Cortex of kidney (tissue), 1 donor: Measurements from ENCODE around the gene RYR3.

ENCODE experiments used
- DNase-seq: peaks from one replicate; lab custom pipeline; 2025; lab: John Stamatoyannopoulos, UW

The RYR3 gene

GRCh38 chr15:33710748-33711147, 400.0 kb downstream of the RYR3 start:
- no peak for DNase-seq

DNA sequence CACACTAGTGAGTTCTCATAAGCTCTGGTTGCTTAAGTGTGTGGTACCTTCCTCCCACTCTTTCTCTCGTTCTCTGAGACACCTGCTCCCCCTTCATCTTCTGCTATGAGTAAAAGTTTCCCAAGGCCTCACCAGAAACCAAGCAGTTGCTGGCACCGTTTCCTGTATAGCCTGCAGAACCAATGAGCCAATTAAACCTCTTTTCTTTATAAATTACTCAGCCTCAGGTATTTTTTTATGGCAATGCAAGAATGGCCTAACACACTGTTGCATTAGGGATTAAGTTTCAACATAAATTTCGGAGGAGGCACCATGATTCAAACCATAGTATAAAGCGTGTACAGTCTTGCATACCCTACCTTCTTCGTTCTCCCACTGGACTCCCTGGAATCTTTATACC, 405.3 kb downstream of the RYR3 start:
- DNase-seq = no peak

GRCh38 chr15:33720952-33721351, 410.2 kb downstream of the RYR3 start:
- no peak for DNase-seq

- DNase-seq = no peak
These were observed 411.4 kb downstream of the RYR3 start for GRCh38 chr15:33722005-33722672.

DNA sequence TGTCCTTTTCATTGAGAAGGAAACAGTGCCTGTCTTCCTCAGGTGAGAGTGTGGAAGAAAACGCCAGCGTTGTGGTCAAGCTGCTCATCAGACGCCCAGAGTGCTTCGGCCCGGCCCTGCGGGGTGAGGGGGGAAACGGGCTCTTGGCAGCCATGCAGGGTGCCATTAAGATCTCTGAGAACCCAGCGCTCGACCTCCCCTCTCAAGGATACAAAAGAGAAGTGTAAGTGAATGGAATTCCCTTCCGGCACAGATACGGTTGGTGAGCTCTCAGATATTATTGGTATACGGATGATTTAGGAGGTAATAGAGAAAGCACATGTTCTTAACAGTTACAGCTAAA, 411.9 kb downstream of the RYR3 start:
- no peak for DNase-seq

DNA sequence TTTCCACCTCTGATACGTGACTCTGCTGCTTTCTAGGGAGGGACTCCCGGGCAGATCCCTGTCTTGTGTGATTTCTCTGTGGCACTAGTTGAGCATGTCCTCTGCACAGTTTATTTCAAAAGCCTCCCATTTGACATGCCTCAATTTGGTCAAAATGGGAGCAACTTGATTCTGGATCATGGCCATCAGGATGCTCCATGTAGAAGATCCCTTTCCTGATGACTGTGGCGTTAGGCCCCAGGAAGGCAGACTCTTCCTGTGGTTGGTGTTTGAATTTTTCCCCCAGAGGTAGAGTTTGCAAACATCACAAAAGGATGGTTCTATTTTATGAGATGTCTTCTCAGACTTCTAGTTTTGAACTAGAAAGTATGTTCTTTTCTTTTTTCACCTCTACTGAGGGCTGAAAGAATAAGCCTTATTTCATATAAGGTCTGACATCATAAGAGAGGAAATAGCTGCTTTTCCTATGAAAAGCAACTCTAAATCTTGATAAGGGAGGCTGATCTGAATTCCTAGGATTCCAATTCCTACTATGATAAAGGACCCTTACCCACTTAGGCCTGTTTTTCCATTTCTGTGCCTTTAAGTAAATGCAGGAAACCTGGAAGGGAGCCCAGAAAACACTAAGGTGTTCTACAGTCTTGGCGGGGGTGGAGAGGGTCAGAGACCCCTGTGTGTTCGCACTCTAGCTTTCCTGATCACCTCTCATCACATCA, 413.7 kb downstream of the RYR3 start:
- no peak for DNase-seq

GRCh38 chr15:33729653-33730052, 418.9 kb downstream of the RYR3 start:
- no peak for DNase-seq

- no peak for DNase-seq
These were observed 420.0 kb downstream of the RYR3 start for GRCh38 chr15:33730815-33731214.

GRCh38 chr15:33735143-33735542, 424.4 kb downstream of the RYR3 start:
- DNase-seq = no peak

- DNase-seq = no peak
These were observed 425.0 kb downstream of the RYR3 start for GRCh38 chr15:33735637-33736247.

- no peak for DNase-seq
These were observed 427.2 kb downstream of the RYR3 start for GRCh38 chr15:33737687-33738601.

DNA sequence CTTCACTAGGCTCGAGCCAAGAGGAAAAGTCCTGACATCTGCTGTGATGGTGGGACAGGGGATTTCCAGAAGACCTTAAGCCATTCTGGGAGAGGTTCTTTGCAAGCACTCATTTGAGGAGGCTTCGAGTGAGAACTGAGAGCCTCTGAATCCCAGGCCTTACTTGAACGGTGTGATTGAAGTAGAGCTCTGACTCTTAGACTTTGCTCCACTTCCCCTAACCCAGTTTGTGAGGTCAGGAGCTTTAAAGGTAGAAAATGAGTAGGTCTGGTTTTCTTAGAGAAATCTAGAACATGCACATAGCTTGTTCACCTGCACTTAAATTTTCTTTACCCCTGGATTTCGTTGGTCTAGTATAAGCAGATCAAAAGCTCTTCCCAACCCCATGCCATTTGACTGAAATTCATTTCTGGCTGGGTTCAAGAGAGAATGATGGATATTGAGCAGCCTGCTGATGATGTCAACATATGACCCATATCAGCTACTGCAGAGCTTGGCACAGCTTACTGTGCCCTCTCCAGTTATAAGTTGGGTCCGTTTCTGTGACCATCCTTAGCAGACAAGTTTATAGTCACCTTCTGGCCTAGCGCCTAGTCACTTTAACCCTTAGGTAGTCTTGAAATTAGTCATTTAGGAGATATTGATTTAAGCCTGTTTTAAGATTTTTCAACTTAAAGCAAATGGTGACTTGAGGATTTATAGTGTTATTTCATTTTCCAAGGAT, 428.3 kb downstream of the RYR3 start:
- DNase-seq = no peak

GRCh38 chr15:33742306-33742705, 431.5 kb downstream of the RYR3 start:
- DNase-seq = no peak

DNA sequence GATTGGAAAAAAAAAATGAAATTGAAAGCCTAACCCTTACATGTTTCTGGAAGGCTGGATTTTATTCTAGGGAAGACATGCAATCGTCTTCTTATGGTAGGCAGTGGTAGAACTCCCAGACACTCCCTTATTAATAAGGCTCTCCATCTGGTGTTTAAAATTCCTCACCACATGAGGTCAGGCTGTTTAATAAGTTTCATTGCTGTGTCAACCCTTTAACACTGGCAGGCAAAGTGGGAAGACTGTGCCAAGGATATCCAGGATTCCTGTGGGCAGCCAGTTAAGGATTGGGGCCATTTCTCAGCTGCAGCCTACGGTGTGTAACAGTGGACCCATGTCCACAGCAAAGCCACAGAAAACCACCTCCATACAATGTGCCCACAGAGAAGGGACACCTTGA, 432.0 kb downstream of the RYR3 start:
- no peak for DNase-seq

DNA sequence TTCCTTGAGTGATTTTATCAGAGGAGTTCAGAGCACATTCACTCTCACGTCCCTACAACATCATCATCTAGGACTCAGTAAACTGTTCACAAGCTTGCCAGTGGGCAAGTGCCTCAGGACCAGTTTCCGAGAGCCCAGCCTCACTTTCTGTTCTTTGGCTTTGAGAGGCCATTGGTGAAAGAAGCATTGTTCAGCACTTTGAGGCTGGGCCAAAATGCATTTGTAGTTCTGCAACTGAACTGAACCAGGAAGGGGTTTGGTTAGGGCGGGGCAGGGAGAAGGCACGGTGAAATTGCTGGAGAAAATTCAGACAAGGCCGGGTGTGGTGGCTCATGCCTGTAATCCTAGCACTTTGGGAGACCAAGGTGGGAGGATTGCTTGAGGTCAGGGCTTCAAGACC, 435.4 kb downstream of the RYR3 start:
- no peak for DNase-seq

GRCh38 chr15:33753012-33753411, 442.2 kb downstream of the RYR3 start:
- DNase-seq = no peak

GRCh38 chr15:33754242-33754641, 443.5 kb downstream of the RYR3 start:
- DNase-seq = no peak

- no peak for DNase-seq
These were observed 446.2 kb downstream of the RYR3 start for GRCh38 chr15:33756961-33757360.

DNA sequence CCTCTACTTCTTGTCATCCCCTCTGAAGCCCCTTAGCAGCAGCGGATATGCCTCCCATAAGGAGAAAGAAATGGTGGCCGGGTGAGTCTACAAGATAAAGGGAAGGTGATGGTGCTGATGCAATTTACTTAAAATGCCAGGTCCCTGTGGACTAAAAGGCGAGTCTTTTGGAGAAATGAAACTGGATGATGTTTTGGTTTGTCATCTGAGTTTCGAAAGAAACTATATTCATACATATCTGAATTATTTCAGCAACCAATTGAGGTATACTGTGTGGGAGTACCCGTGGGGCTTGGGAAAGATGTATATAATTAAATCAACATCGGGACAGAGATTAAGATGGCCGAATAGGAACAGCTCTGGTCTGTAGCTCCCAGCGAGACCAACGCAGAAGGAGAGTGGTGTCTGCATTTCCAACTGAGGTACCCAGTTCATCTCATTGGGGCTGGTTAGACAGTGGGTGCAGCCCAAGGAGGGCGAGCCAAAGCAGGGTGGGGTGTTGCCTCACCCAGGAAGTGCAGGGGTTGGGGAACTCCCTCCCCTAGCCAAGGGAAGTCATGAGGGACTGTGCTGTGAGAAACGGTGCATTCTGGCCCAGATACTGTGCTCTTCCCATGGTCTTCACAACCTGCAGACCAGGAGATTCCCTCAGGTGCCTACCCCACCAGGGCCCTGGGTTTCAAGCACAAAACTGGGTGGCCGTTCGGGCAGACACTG, 446.9 kb downstream of the RYR3 start:
- no peak for DNase-seq

DNA sequence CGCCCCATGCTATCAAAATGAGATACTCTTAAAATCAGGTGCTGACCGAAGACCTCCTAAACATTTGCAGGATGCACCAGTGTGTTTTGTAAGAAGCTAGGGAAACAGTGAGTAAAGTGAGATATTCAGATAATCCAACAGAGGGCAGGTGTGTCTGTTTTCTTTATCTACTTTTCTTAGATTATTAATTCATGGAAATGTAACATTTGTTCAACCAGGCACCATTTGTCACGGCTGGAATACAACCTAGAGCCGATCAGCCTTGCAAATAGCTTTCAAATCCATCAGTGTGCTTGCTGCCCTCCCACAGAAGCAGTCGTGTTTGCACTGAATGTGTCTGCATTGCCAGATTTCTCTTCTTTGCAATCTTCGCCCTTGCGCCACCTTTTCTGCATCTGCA, 455.6 kb downstream of the RYR3 start:
- DNase-seq = no peak

DNA sequence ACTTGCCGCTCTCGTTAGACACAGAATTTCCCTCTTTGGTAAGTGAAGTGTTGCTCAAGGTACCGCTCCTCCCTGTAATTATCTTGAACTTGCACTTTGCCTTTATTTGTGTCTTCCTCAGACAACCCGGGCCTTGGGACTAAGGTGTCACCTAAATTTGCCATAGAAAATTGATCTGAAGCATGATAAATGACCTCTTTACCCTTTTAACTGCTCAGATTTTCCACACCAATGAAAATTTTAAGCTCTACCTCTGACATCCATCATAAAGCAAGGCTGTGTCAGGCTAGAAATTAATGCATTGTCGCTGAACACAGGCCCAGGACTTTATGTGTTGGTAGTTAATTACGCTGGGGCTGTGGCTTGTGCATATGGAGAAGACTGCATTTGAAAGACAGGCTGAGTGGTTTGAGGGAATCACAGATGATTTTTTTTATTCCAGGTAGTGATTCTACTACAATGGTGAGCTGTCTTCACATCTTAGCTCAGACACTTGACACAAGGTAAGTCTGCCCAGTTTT, 458.0 kb downstream of the RYR3 start:
- no peak for DNase-seq
